ENCODE measurements around the gene CALB2.

CALB2 gene

GRCh38 chr16:71368958-71369357 lies 10.4 kb downstream of the CALB2 start:
- Histone ChIP-seq H3K9ac (ENCODE audit: low read length) (no peak overlapping the region), H3K4me1 (ENCODE audit: control insufficient read depth, insufficient read depth, low read length) (peaks cover 4% of the 10 kb centered on the region; the same call in 1 of the 2 replicates), H3K4me3 (ENCODE audit: low read depth, low read length) (no peak overlapping the region), H3K27ac (ENCODE audit: low read depth, low read length) (no peak overlapping the region), H3K9me3 (ENCODE audit: control insufficient read depth, insufficient read depth, low read depth, low read length) (no peaks in the 10 kb centered on the region), H3K36me3 (ENCODE audit: control insufficient read depth, insufficient read depth, low read length) (no peaks in the 10 kb centered on the region), H3K27me3 (ENCODE audit: control insufficient read depth, insufficient read depth, low read length) (no peaks in the 10 kb centered on the region)

DNA sequence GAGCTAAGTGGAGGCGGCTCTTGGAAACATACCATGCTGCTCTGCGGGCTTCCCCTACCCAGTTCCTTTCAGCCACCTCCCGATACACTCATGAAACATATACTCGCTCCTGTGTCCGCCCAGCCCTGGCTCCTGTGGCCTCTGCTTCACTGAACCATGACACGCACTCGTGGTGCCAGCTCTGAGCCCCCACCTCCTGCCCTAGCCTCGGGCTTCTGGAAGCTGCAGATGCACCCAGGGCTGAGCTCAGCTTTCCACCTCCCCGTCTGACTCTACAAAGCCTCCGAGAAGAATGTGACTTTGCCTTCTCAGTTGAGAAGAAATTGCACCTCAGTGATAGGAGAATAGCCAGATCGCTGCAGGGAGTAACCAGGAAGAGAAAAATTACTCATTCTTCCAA lies 11.0 kb downstream of the CALB2 start:
- Histone ChIP-seq H3K27ac (ENCODE audit: low read depth, low read length) (no peak overlapping the region), H3K36me3 (ENCODE audit: control insufficient read depth, insufficient read depth, low read length) (no peaks in the 10 kb centered on the region), H3K27me3 (ENCODE audit: control insufficient read depth, insufficient read depth, low read length) (no peaks in the 10 kb centered on the region), H3K9ac (ENCODE audit: low read length) (no peak overlapping the region), H3K9me3 (ENCODE audit: control insufficient read depth, insufficient read depth, low read depth, low read length) (no peaks in the 10 kb centered on the region), H3K4me3 (ENCODE audit: low read depth, low read length) (no peak overlapping the region), H3K4me1 (ENCODE audit: control insufficient read depth, insufficient read depth, low read length) (peaks cover 4% of the 10 kb centered on the region; the same call in 1 of the 2 replicates)

- H3K27ac ChIP-seq (ENCODE audit: low read depth, low read length), result no peak overlapping the region
- no peaks in the 10 kb centered on the region for H3K27me3 ChIP-seq (ENCODE audit: control insufficient read depth, insufficient read depth, low read length)
- H3K9me3 ChIP-seq (ENCODE audit: control insufficient read depth, insufficient read depth, low read depth, low read length), result no peaks in the 10 kb centered on the region
- H3K9ac ChIP-seq (ENCODE audit: low read length), result no peak overlapping the region
- H3K4me1 ChIP-seq (ENCODE audit: control insufficient read depth, insufficient read depth, low read length), result peaks cover 4% of the 10 kb centered on the region; the same call in 1 of the 2 replicates
- no peaks in the 10 kb centered on the region for H3K36me3 ChIP-seq (ENCODE audit: control insufficient read depth, insufficient read depth, low read length)
- H3K4me3 ChIP-seq (ENCODE audit: low read depth, low read length), result no peak overlapping the region
Measured at GRCh38 chr16:71371237-71371636, 12.7 kb downstream of the CALB2 start.

GRCh38 chr16:71373073-71373472 lies 14.6 kb downstream of the CALB2 start:
- H3K4me3 ChIP-seq (ENCODE audit: low read depth, low read length), result no peak overlapping the region
- H3K27me3 ChIP-seq (ENCODE audit: control insufficient read depth, insufficient read depth, low read length), result no peaks in the 10 kb centered on the region
- H3K27ac ChIP-seq (ENCODE audit: low read depth, low read length), result no peak overlapping the region
- H3K9me3 ChIP-seq (ENCODE audit: control insufficient read depth, insufficient read depth, low read depth, low read length), result no peaks in the 10 kb centered on the region
- peaks cover 4% of the 10 kb centered on the region; the same call in 1 of the 2 replicates for H3K4me1 ChIP-seq (ENCODE audit: control insufficient read depth, insufficient read depth, low read length)
- H3K36me3 ChIP-seq (ENCODE audit: control insufficient read depth, insufficient read depth, low read length), result no peaks in the 10 kb centered on the region
- H3K9ac ChIP-seq (ENCODE audit: low read length), result no peak overlapping the region

GRCh38 chr16:71376465-71377157 lies 18.1 kb downstream of the CALB2 start:
- H3K9ac ChIP-seq (ENCODE audit: low read length), result no peak overlapping the region
- H3K4me1 ChIP-seq (ENCODE audit: control insufficient read depth, insufficient read depth, low read length), result no peaks in the 10 kb centered on the region
- 0 out of 2 replicates have a peak, but pooled peaks cover 4% of the 10 kb centered on the region for H3K27me3 ChIP-seq (ENCODE audit: control insufficient read depth, insufficient read depth, low read length)
- no peak overlapping the region for H3K27ac ChIP-seq (ENCODE audit: low read depth, low read length)
- H3K36me3 ChIP-seq (ENCODE audit: control insufficient read depth, insufficient read depth, low read length), result no peaks in the 10 kb centered on the region
- H3K9me3 ChIP-seq (ENCODE audit: control insufficient read depth, insufficient read depth, low read depth, low read length), result no peaks in the 10 kb centered on the region
- no peak overlapping the region for H3K4me3 ChIP-seq (ENCODE audit: low read depth, low read length)

DNA sequence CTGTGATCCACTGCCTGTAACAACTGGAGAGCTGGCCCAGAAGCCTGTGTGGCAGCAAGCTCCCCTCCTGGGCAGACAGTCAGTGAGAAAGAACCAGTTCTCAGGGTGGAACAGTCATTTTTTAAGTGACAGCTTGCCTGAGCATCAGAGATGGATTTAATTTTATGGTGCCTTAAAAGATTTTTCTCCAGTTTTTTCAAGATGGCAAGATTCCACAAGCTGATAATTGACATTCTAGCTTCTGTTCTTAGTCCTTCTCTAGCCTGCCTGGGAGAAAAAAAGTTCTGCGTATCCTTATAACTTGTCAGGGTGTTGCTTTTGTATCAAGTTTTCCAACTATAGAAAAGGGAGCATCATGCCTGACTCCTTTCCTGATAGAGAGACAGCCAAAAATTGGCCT lies 21.2 kb downstream of the CALB2 start:
- Histone ChIP-seq H3K27ac (ENCODE audit: low read depth, low read length) (no peak overlapping the region), H3K27me3 (ENCODE audit: control insufficient read depth, insufficient read depth, low read length) (0 out of 2 replicates have a peak, but pooled peaks cover 4% of the 10 kb centered on the region), H3K9ac (ENCODE audit: low read length) (no peak overlapping the region), H3K4me3 (ENCODE audit: low read depth, low read length) (no peak overlapping the region), H3K4me1 (ENCODE audit: control insufficient read depth, insufficient read depth, low read length) (no peaks in the 10 kb centered on the region), H3K9me3 (ENCODE audit: control insufficient read depth, insufficient read depth, low read depth, low read length) (no peaks in the 10 kb centered on the region), H3K36me3 (ENCODE audit: control insufficient read depth, insufficient read depth, low read length) (no peaks in the 10 kb centered on the region)

DNA sequence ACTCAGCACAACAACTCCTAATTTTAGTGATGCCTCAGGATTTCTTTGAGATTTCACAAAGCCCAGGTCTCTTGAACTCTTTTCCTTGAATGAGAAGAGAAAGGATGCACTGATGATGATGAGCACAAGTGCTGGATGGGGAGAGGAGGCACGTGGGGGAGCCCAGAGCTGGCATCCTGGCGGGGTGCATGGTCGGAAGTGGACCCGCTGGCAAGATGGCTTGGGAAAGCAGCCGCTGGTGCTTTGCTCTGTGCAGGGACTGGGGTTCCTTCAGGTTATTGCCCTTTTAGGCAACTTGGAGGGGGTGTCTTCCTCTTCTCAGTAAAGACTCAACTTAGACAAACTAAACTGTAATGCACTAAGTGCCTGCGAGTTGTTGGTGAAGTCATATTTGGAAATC lies 22.3 kb downstream of the CALB2 start:
- no peaks in the 10 kb centered on the region for H3K36me3 ChIP-seq (ENCODE audit: control insufficient read depth, insufficient read depth, low read length)
- no peak overlapping the region for H3K27ac ChIP-seq (ENCODE audit: low read depth, low read length)
- no peaks in the 10 kb centered on the region for H3K9me3 ChIP-seq (ENCODE audit: control insufficient read depth, insufficient read depth, low read depth, low read length)
- H3K27me3 ChIP-seq (ENCODE audit: control insufficient read depth, insufficient read depth, low read length), result 0 out of 2 replicates have a peak, but pooled peaks cover 4% of the 10 kb centered on the region
- H3K9ac ChIP-seq (ENCODE audit: low read length), result no peak overlapping the region
- H3K4me3 ChIP-seq (ENCODE audit: low read depth, low read length), result no peak overlapping the region
- H3K4me1 ChIP-seq (ENCODE audit: control insufficient read depth, insufficient read depth, low read length), result peaks cover 3% of the 10 kb centered on the region

GRCh38 chr16:71383054-71383773 lies 24.7 kb downstream of the CALB2 start:
- no peaks in the 10 kb centered on the region for H3K36me3 ChIP-seq (ENCODE audit: control insufficient read depth, insufficient read depth, low read length)

DNA sequence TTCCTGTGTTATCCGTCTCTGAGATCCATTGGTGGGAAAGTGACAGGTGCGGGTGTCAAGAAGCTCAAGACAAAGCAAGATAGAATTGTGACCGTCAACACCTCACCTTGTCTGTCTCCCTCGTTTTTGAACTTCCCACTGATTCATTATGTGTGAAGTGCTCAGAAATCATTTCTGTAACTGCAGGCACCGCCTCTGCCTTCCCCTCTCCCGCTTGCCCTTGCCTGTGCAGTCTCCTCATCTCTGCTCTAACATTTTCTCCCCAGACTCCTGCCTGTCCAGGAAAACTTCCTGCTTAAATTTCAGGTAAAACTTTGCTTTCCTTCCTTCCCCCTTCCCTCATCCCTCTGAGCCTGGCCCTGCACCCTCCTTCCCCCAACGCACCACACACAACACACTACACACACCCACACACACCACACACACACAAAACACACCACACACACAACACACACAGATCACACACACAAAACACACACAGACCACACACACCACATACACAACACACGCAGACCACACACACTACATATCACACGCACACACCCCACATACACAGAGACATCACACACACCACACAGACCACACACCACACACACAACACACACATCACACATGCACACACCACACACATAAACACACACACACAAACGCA lies 25.7 kb downstream of the CALB2 start:
- H3K4me3 ChIP-seq (ENCODE audit: low read depth, low read length), result no peak overlapping the region
- 0 out of 2 replicates have a peak, but pooled peaks cover 4% of the 10 kb centered on the region for H3K27me3 ChIP-seq (ENCODE audit: control insufficient read depth, insufficient read depth, low read length)
- no peaks in the 10 kb centered on the region for H3K36me3 ChIP-seq (ENCODE audit: control insufficient read depth, insufficient read depth, low read length)
- H3K9me3 ChIP-seq (ENCODE audit: control insufficient read depth, insufficient read depth, low read depth, low read length), result no peaks in the 10 kb centered on the region
- peaks cover 26% of the 10 kb centered on the region for H3K4me1 ChIP-seq (ENCODE audit: control insufficient read depth, insufficient read depth, low read length)
- no peak overlapping the region for H3K9ac ChIP-seq (ENCODE audit: low read length)
- H3K27ac ChIP-seq (ENCODE audit: low read depth, low read length), result no peak overlapping the region

More at GRCh38 chr16:71383054-71383773, 24.7 kb downstream of the CALB2 start:
- Histone ChIP-seq H3K4me1 (ENCODE audit: control insufficient read depth, insufficient read depth, low read length) (peaks cover 26% of the 10 kb centered on the region), H3K9me3 (ENCODE audit: control insufficient read depth, insufficient read depth, low read depth, low read length) (no peaks in the 10 kb centered on the region), H3K4me3 (ENCODE audit: low read depth, low read length) (no peak overlapping the region), H3K27ac (ENCODE audit: low read depth, low read length) (no peak overlapping the region), H3K9ac (ENCODE audit: low read length) (no peak overlapping the region), H3K27me3 (ENCODE audit: control insufficient read depth, insufficient read depth, low read length) (0 out of 2 replicates have a peak, but pooled peaks cover 4% of the 10 kb centered on the region)

- Histone ChIP-seq H3K36me3 (ENCODE audit: control insufficient read depth, insufficient read depth, low read length) (no peaks in the 10 kb centered on the region), H3K4me3 (ENCODE audit: low read depth, low read length) (peak overlapping the region; percentile 17), H3K27ac (ENCODE audit: low read depth, low read length) (peak overlapping the region; percentile 49), H3K4me1 (ENCODE audit: control insufficient read depth, insufficient read depth, low read length) (peaks cover 34% of the 10 kb centered on the region), H3K27me3 (ENCODE audit: control insufficient read depth, insufficient read depth, low read length) (no peaks in the 10 kb centered on the region), H3K9ac (ENCODE audit: low read length) (peak overlapping the region; percentile 22), H3K9me3 (ENCODE audit: control insufficient read depth, insufficient read depth, low read depth, low read length) (no peaks in the 10 kb centered on the region)
Measured at GRCh38 chr16:71387045-71387871, 28.7 kb downstream of the CALB2 start.
